Activated B cell treated with CpG ODN at 0.5 μM for 24 hours (primary cell): ENCODE results near the gene MED27. TPM values are rescaled to one million over a fixed set of nuclear protein-coding genes. Genes with fewer than 3 reads are reported as not detected.

Source experiments
- ATAC-seq: fragments of 200-7000 bp; cut with Tn5 transposase; one replicate; pipeline ENCODE4 v1.10.0; 2021; ENCODE audit warnings: low read depth, mild to moderate bottlenecking, moderate library complexity
- CTCF ChIA-PET: fragments of 350-600 bp; sonication (Branson Sonifier 250); formaldehyde crosslinking; loops from one replicate; lab custom pipeline; 2021; ENCODE audit warnings: antibody characterized with exemption; lab: Charles Lee
- POLR2A ChIA-PET: fragments of 350-600 bp; sonication (Branson Sonifier 250); formaldehyde crosslinking; loops from one replicate; lab custom pipeline; 2021; ENCODE audit warnings: antibody characterized with exemption; lab: Charles Lee
- DNase-seq: peaks from one replicate; pipeline ENCODE4 v3.0.0; 2022
- H3K27ac Mint-ChIP-seq: one replicate; pipeline ENCODE4 v1.8.0; 2020; ENCODE audit warnings: mixed read lengths
- H3K27me3 Mint-ChIP-seq: one replicate; pipeline ENCODE4 v1.8.0; 2021; ENCODE audit warnings: mixed read lengths
- H3K36me3 Mint-ChIP-seq: one replicate; pipeline ENCODE4 v1.8.0; 2021; ENCODE audit warnings: low read depth, mixed read lengths
- H3K4me1 Mint-ChIP-seq: one replicate; pipeline ENCODE4 v1.8.0; 2021; ENCODE audit warnings: mixed read lengths
- H3K4me3 Mint-ChIP-seq: one replicate; pipeline ENCODE4 v1.8.0; 2020; ENCODE audit warnings: mild to moderate bottlenecking, mixed read lengths
- H3K9me3 Mint-ChIP-seq: one replicate; pipeline ENCODE4 v1.8.0; 2020; ENCODE audit warnings: mixed read lengths
- CTCF ChIP-seq: fragments of 200-600 bp; IDR thresholded peaks from one replicate; pipeline ENCODE4 v1.8.0; 2022; ENCODE audit warnings: antibody characterized with exemption, mild to moderate bottlenecking
- intact Hi-C: fragments of 100-400 bp; cut with micrococcal nuclease; formaldehyde crosslinking; loops from one replicate; pipeline ENCODE4 v1.15.1; 2024
- total RNA-seq: library from RNA; stranded (reverse); gene quantifications from 2 replicates; pipeline ENCODE4 v1.2.3, GENCODE V29; 2022

MED27 gene
- total RNA-seq, 1 donor from 2014 or later: 24.5 TPM

- no peak for ATAC-seq
- Mint-ChIP-seq H3K4me1 (no peaks in the 10 kb centered on the region), H3K4me3 (no peak overlapping the region), H3K27me3 (peaks cover 26% of the 10 kb centered on the region), H3K36me3 (no peaks in the 10 kb centered on the region), H3K27ac (no peak overlapping the region), H3K9me3 (no peaks in the 10 kb centered on the region)
- DNase-seq: no peak
- no peak for TF ChIP-seq CTCF
- ChIA-PET CTCF (no interaction called here), POLR2A (no interaction called here)
- intact Hi-C loops: no loop called here
These were observed 269.1 kb downstream of the MED27 start for GRCh38 chr9:131810351-131811170.

Other genes with a start within 250 kb of the MED27 start
- gene NTNG2, start 82.2 kb upstream of the MED27 start, total RNA-seq: 2.1 and 3.1 TPM in 2 replicates